CD4-positive, alpha-beta T cell (primary cell): Measurements from ENCODE around the gene CLEC9A. TPM values are rescaled to one million over a fixed set of nuclear protein-coding genes. Genes with fewer than 3 reads are reported as not detected.

ENCODE experiments used
- ATAC-seq: fragments of 200-7000 bp; cut with Tn5 transposase; one replicate; pipeline ENCODE4 v1.10.0; 2022; ENCODE audit warnings: mild to moderate bottlenecking; ENCODE audit not compliant: poor library complexity
- CTCF ChIA-PET: fragments of 350-600 bp; sonication (Branson Sonifier 250); formaldehyde crosslinking; loops from one replicate; lab custom pipeline; 2021; ENCODE audit warnings: antibody characterized with exemption, inconsistent platforms; lab: Charles Lee
- POLR2A ChIA-PET: fragments of 350-600 bp; sonication (Branson Sonifier 250); formaldehyde crosslinking; loops from one replicate; lab custom pipeline; 2021; ENCODE audit warnings: antibody characterized with exemption, inconsistent platforms; lab: Charles Lee
- DNase-seq, 14 experiments: peaks; one replicate each; pipeline ENCODE4 v3.0.0-alpha.2; 2013 to 2020; ENCODE audit warnings: mixed read lengths in 2 of 14
- H3K27ac ChIP-seq, 2 donors: one replicate each; pipeline versions ENCODE4 v1.5.1 to v1.7.0; 2013; ENCODE audit warnings: low read length in 2 of 2, low read depth in 1 of 2, mild to moderate bottlenecking in 1 of 2
- H3K27me3 ChIP-seq, 2 experiments: 1 replicate in 1 of 2; 2 replicates in 1 of 2; pipeline versions ENCODE4 v1.6.1 to v1.7.0; 2013; ENCODE audit warnings: low read length in 2 of 2, control low read depth in 1 of 2, mild to moderate bottlenecking in 1 of 2, moderate library complexity in 1 of 2; ENCODE audit not compliant: insufficient read depth in 2 of 2, control insufficient read depth in 1 of 2
- H3K36me3 ChIP-seq: one replicate; pipeline ENCODE4 v1.6.1; 2013; ENCODE audit warnings: low read length, control low read depth; ENCODE audit not compliant: insufficient read depth
- H3K4me1 ChIP-seq: one replicate; pipeline ENCODE4 v1.6.1; 2013; ENCODE audit warnings: low read length, control low read depth; ENCODE audit not compliant: insufficient read depth
- H3K4me3 ChIP-seq: one replicate; pipeline ENCODE4 v1.5.1; 2013; ENCODE audit warnings: mild to moderate bottlenecking, low read length, moderate library complexity
- H3K9me3 ChIP-seq, 2 experiments: 1 replicate in 1 of 2; 2 replicates in 1 of 2; pipeline versions ENCODE4 v1.6.1 to v1.7.0; 2013; ENCODE audit warnings: low read length in 2 of 2, mild to moderate bottlenecking in 2 of 2, control low read depth in 1 of 2, moderate library complexity in 1 of 2; ENCODE audit not compliant: control insufficient read depth in 1 of 2, insufficient read depth in 1 of 2
- H3K27ac Mint-ChIP-seq: one replicate; pipeline ENCODE4 v1.8.0; 2020; ENCODE audit warnings: mixed read lengths
- H3K27me3 Mint-ChIP-seq: one replicate; pipeline ENCODE4 v1.8.0; 2021; ENCODE audit warnings: mixed read lengths
- H3K36me3 Mint-ChIP-seq: one replicate; pipeline ENCODE4 v1.8.0; 2021; ENCODE audit warnings: low read depth, mixed read lengths
- H3K4me1 Mint-ChIP-seq: one replicate; pipeline ENCODE4 v1.8.0; 2021; ENCODE audit warnings: low read depth, mixed read lengths
- H3K4me3 Mint-ChIP-seq: one replicate; pipeline ENCODE4 v1.8.0; 2020; ENCODE audit warnings: mild to moderate bottlenecking, mixed read lengths
- H3K9me3 Mint-ChIP-seq: one replicate; pipeline ENCODE4 v1.8.0; 2020; ENCODE audit warnings: mixed read lengths
- CTCF ChIP-seq: fragments of 200-600 bp; IDR thresholded peaks from one replicate; pipeline ENCODE4 v1.8.0; 2022; ENCODE audit warnings: antibody characterized with exemption, mild to moderate bottlenecking
- intact Hi-C, 2 experiments: fragments of 100-400 bp; cut with DNase I in 1 of 2; cut with micrococcal nuclease in 1 of 2; formaldehyde crosslinking; loops; one replicate each; pipeline versions ENCODE4 v1.15.1 to v1.9.0; 2023 to 2025; cut with DNase I, micrococcal nuclease
- total RNA-seq, 174 experiments: library from RNA in 2 of 174; stranded (reverse) in 2 of 174; gene quantifications; one replicate each; pipeline ENCODE4 v1.2.3 and lab custom pipeline; 2021 to 2026

CLEC9A gene
- total RNA-seq, 2 experiments from 2014 or later, result 0.55 to 0.98 TPM

DNA sequence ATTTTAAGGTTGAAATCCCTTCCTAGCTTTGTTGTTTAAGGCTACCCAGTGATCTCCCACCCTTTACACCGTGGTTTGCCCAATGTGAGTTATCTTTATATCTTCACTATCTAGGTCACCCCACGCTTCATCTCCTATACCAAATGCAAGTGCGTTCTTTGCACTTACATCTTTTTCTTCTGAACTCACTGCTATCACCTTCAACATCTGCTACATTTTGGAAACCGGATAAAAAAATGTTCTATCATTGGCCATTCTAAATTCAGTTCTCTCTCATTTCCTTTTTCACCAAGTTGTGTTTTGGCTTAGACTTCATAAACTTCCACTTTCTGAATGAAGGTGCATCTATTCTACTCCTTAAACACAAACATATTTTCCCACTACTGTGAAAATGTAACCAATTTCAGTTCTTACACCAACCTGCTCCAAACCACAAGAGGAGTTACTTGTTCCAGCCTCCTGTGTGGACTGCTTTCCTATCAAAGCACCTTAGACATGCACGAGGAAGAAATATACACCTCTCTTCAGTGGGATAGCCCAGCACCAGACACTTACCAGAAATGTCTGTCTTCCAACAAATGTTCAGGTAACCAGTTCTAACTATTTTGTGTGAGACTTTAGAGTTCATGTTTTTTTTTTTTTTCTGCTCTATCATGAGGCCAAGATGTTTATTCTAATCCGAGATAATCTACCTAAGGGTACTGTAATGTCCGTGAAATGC, 21.9 kb downstream of the CLEC9A start:
- Mint-ChIP-seq H3K36me3 (no peaks in the 10 kb centered on the region), H3K4me1 (no peaks in the 10 kb centered on the region), H3K27ac (no peak overlapping the region), H3K9me3 (no peaks in the 10 kb centered on the region), H3K4me3 (no peak overlapping the region), H3K27me3 (peaks cover 23% of the 10 kb centered on the region)
- ChIA-PET POLR2A (interaction anchor here (0.5 kb wide), 1 partner anchor 219 kb away, joined by 3 read pairs; no protein-coding TSS in a partner anchor), CTCF (no interaction called here)
- Histone ChIP-seq H3K27me3 (peaks cover 0 to 8% of the 10 kb centered on the region in 2 experiments), H3K4me3 (no peak overlapping the region), H3K4me1 (no peaks in the 10 kb centered on the region), H3K27ac (no peak overlapping the region), H3K36me3 (no peaks in the 10 kb centered on the region), H3K9me3 (no peaks in the 10 kb centered on the region)
- no peak for DNase-seq
- ATAC-seq, result no peak
- intact Hi-C loops, result no loop called here
- no peak for TF ChIP-seq CTCF

DNA sequence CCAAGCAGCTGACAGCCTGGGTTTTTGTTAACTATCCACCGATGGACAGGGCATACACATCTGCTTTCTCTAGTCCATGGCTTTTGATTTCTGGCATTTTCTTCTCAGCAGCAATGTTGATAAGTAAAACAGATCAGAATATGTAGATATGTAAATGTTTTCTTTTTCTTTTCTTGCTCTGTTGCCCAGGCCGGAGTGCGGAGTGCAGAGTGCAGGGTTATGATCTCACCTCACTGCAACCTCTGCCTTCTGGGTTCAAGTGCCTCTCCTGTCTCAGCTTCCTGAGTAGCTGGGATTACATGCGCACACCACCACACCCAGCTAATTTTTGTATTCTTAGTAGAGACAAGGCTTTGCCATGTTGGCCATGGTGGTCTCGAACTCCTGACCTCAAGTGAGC, 27.9 kb downstream of the CLEC9A start:
- H3K27me3 ChIP-seq, result peaks cover 0 to 8% of the 10 kb centered on the region in 2 experiments
- no peak overlapping the region for H3K4me3 ChIP-seq
- H3K27me3 Mint-ChIP-seq, result no peaks in the 10 kb centered on the region
- H3K36me3 ChIP-seq, result no peaks in the 10 kb centered on the region
- no peaks in the 10 kb centered on the region for H3K36me3 Mint-ChIP-seq
- DNase-seq (no peak), ATAC-seq (no peak)
- no peak overlapping the region for H3K27ac Mint-ChIP-seq
- H3K4me1 Mint-ChIP-seq, result no peaks in the 10 kb centered on the region
- no peaks in the 10 kb centered on the region for H3K9me3 Mint-ChIP-seq
- no peaks in the 10 kb centered on the region for H3K4me1 ChIP-seq
- H3K9me3 ChIP-seq, result no peaks in the 10 kb centered on the region
- H3K4me3 Mint-ChIP-seq, result no peak overlapping the region
- CTCF ChIA-PET, result interaction anchor here (1.4 kb wide), 1 partner anchor 9 kb away, joined by 4 read pairs; no protein-coding TSS in a partner anchor
- intact Hi-C loops, result no loop called here
- POLR2A ChIA-PET, result no interaction called here
- no peak for TF ChIP-seq CTCF
- no peak overlapping the region for H3K27ac ChIP-seq

DNA sequence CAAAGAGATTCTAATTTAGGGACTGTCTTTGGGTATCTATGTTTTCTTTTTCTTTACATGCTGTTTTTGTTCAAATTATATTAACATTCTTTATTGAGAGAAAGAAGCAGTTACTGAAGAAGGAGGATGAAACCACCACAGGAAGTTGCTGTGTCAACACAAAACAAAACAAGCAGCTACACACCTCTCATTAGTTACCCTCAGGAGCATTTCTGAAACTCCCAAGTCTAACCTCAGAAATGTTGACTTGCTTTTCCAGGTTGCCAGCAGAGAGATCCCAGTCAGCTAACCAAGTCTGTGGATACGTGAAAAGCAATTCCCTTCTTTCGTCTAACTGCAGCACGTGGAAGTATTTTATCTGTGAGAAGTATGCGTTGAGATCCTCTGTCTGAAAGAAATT, 34.8 kb downstream of the CLEC9A start:
- CTCF ChIA-PET, result no interaction called here
- POLR2A ChIA-PET, result no interaction called here
- Histone ChIP-seq H3K4me3 (no peak overlapping the region), H3K9me3 (no peaks in the 10 kb centered on the region), H3K27me3 (peaks cover 0 to 7% of the 10 kb centered on the region in 2 experiments), H3K36me3 (no peaks in the 10 kb centered on the region), H3K4me1 (no peaks in the 10 kb centered on the region), H3K27ac (no peak overlapping the region)
- Mint-ChIP-seq H3K9me3 (no peaks in the 10 kb centered on the region), H3K27me3 (peaks cover 22% of the 10 kb centered on the region), H3K27ac (no peak overlapping the region), H3K4me1 (no peaks in the 10 kb centered on the region), H3K36me3 (no peaks in the 10 kb centered on the region), H3K4me3 (no peak overlapping the region)
- intact Hi-C loops, result no loop called here
- no peak for TF ChIP-seq CTCF
- ATAC-seq (no peak), DNase-seq (no peak)
